ENCODE results near the gene HOOK2.
"Not testable (repeated sequence)": the region's sequence is repeated elsewhere in the genome, so short reads cannot be mapped to it uniquely, and the experiment has no call there.

HOOK2 gene

DNA sequence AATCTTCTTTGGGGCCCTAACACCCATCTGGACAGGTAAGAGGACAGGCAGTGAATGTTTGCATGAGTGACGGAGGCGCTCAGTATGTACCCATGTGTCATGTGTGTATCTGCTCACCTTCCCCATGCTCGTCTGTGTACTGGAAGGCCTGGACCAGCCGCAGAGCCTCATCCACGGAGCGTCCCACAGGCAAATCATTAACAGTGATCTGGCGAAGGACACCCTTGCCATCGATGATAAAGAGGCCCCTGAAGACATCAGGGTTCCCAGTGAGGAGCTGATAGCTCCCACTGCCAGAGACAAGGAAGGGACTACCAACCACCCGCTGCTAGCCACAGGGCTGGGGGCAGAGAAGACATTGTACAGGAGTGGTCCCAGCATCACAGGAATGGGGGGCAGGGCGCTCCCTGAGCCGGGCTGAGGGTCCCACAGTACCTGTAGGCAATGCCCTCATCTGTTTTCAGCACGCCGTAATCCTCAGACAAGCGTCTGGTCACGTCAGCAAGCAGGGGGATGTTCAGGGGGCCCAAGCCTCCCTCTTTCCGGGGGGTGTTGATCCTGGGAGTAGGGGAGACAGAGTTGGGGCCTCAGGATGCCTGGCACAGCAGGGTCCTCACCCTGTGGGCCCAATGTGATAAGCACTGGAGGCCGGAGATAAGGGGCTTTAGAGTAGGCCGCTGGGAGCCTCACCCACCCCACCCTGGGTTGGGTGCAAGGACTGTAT lies 24.6 kb upstream of the HOOK2 start:
- TF ChIP-seq, protein P1, sequence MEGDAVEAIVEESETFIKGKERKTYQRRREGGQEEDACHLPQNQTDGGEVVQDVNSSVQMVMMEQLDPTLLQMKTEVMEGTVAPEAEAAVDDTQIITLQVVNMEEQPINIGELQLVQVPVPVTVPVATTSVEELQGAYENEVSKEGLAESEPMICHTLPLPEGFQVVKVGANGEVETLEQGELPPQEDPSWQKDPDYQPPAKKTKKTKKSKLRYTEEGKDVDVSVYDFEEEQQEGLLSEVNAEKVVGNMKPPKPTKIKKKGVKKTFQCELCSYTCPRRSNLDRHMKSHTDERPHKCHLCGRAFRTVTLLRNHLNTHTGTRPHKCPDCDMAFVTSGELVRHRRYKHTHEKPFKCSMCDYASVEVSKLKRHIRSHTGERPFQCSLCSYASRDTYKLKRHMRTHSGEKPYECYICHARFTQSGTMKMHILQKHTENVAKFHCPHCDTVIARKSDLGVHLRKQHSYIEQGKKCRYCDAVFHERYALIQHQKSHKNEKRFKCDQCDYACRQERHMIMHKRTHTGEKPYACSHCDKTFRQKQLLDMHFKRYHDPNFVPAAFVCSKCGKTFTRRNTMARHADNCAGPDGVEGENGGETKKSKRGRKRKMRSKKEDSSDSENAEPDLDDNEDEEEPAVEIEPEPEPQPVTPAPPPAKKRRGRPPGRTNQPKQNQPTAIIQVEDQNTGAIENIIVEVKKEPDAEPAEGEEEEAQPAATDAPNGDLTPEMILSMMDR (IDR thresholded peaks at IDR 0.05) = no peak
- no peaks in the 10 kb centered on the region for H3K9me3 ChIP-seq
- no peak overlapping the region for H3K27ac ChIP-seq
- H3K36me3 ChIP-seq = no peaks in the 10 kb centered on the region
- no peak overlapping the region for H3K4me3 ChIP-seq (ENCODE audit: low read depth in 1 of 2, low read length in 1 of 2)
- peaks cover 31 to 33% of the 10 kb centered on the region in 2 experiments for H3K4me1 ChIP-seq (ENCODE audit: control insufficient read depth in 1 of 2, insufficient read depth in 1 of 2, low read depth in 1 of 2, low read length in 1 of 2)
- peaks cover 49% of the 10 kb centered on the region for H3K27me3 ChIP-seq

GRCh38 chr19:12797607-12798006 lies 22.3 kb upstream of the HOOK2 start:
- Histone ChIP-seq H3K4me1 (ENCODE audit: control insufficient read depth in 1 of 2, insufficient read depth in 1 of 2, low read depth in 1 of 2, low read length in 1 of 2) (peaks cover 42 to 43% of the 10 kb centered on the region in 2 experiments), H3K27me3 (peaks cover 32% of the 10 kb centered on the region)
- not testable (repeated sequence) for H3K27ac ChIP-seq; H3K9me3 ChIP-seq; H3K4me3 ChIP-seq (ENCODE audit: low read depth in 1 of 2, low read length in 1 of 2); H3K36me3 ChIP-seq

GRCh38 chr19:12797141-12797587 lies 21.8 kb upstream of the HOOK2 start:
- Histone ChIP-seq H3K27ac (no peak overlapping the region), H3K36me3 (peaks cover 8% of the 10 kb centered on the region), H3K4me1 (ENCODE audit: control insufficient read depth in 1 of 2, insufficient read depth in 1 of 2, low read depth in 1 of 2, low read length in 1 of 2) (peaks cover 41% of the 10 kb centered on the region in 2 experiments), H3K9me3 (no peaks in the 10 kb centered on the region), H3K27me3 (peaks cover 28% of the 10 kb centered on the region), H3K4me3 (ENCODE audit: low read depth in 1 of 2, low read length in 1 of 2) (no peak overlapping the region)
- TF ChIP-seq, protein P1 (IDR thresholded peaks at IDR 0.05) = no peak

DNA sequence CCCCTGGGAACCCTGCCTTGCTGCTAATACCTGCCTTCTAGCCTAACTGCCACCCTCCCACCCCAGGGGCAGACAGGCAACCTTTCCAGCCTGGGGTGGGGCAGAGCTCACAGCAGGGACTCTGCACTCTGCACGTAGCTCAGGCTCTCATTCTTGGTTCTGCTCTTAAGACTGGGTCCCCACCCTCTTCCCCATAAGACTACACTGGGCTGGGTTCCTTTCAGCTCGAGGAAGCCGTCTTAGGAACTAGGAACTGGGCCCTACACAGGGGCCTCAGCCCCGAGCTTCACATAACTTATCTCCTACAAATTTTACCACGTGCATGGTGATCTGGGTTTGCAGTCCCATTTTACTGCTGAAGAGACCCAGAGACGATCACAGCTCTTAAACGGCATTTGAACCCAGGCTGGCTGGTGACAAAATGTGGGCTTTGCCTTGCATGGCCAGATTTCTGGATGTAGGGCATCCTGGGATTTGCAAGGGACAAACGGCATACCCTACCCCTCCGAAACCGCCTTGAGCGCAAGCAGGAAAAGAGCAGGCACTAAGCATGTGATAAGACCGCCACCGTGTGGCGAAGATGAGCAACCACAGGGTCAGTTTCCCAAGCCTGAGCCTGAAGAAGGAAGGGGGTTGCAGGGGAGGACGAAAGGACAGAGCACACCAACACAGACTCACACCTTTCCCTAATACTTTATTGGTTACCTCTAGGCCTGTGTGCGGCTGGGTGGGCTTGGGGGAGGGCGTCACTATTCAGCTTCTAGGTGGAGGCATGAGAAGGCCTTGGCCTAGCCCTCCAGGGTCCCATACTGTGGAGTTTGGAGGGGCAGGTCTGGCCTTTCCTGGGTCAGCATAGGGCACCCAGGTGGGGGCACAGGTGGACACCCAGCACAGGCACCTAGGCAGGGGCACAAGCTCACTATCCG lies 21.1 kb upstream of the HOOK2 start:
- Histone ChIP-seq H3K4me3 (ENCODE audit: low read depth in 1 of 2, low read length in 1 of 2) (peak overlapping the region; percentile 47 to 52), H3K27ac (peak overlapping the region; percentile 65), H3K36me3 (peaks cover 8% of the 10 kb centered on the region), H3K27me3 (peaks cover 20% of the 10 kb centered on the region), H3K9me3 (no peaks in the 10 kb centered on the region), H3K4me1 (ENCODE audit: control insufficient read depth in 1 of 2, insufficient read depth in 1 of 2, low read depth in 1 of 2, low read length in 1 of 2) (peaks cover 34% of the 10 kb centered on the region in 2 experiments)
- TF ChIP-seq, protein P1 (IDR thresholded peaks at IDR 0.05) = peak; percentile 96

- no peaks in the 10 kb centered on the region for H3K9me3 ChIP-seq
- H3K4me3 ChIP-seq (ENCODE audit: low read depth in 1 of 2, low read length in 1 of 2) = peak overlapping the region; percentile 87 to 99
- TF ChIP-seq, protein P1 (IDR thresholded peaks at IDR 0.05) = no peak
- peaks cover 25 to 33% of the 10 kb centered on the region in 2 experiments for H3K4me1 ChIP-seq (ENCODE audit: control insufficient read depth in 1 of 2, insufficient read depth in 1 of 2, low read depth in 1 of 2, low read length in 1 of 2)
- H3K27ac ChIP-seq = peak overlapping the region; percentile 100
- H3K36me3 ChIP-seq = peaks cover 8% of the 10 kb centered on the region
- H3K27me3 ChIP-seq = peaks cover 6% of the 10 kb centered on the region
Observed at GRCh38 chr19:12794971-12795381, 19.6 kb upstream of the HOOK2 start.
